Measurements from ENCODE around the gene LHPP. TPM values are rescaled to one million over a fixed set of nuclear protein-coding genes. Genes with fewer than 3 reads are reported as not detected.

Gene LHPP
- total RNA-seq, 1 experiment from 2014 or later: 9.4 TPM

- no peak for DNase-seq (ENCODE audit: low read depth)
These were observed 193.8 kb downstream of the LHPP start for GRCh38 chr10:124655191-124656112.

DNA sequence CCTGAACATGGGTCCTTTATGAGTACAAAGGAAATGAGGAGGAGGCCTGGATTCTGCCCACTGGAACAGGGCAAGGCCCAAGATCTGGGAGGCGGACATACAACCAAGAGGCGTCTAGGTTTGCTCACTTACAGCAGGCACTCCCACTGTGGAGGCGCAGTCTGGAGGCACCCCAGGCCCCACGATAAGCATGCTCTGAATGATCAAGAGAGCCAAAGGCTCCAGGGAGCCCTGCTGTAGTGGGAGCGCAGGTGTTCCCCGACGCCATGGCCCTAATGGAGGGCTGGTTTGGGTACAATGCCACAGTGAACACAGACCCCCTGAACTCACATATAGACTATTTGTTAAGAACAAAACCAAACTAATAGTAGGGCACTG lies 194.5 kb downstream of the LHPP start:
- DNase-seq (ENCODE audit: low read depth): no peak

- DNase-seq (ENCODE audit: low read depth): no peak
These were observed 194.9 kb downstream of the LHPP start for GRCh38 chr10:124656541-124656940.

GRCh38 chr10:124657806-124658205 lies 196.2 kb downstream of the LHPP start:
- peak; percentile 34 for DNase-seq (ENCODE audit: low read depth)

- DNase-seq (ENCODE audit: low read depth): no peak
These were observed 197.1 kb downstream of the LHPP start for GRCh38 chr10:124658591-124659242.

DNA sequence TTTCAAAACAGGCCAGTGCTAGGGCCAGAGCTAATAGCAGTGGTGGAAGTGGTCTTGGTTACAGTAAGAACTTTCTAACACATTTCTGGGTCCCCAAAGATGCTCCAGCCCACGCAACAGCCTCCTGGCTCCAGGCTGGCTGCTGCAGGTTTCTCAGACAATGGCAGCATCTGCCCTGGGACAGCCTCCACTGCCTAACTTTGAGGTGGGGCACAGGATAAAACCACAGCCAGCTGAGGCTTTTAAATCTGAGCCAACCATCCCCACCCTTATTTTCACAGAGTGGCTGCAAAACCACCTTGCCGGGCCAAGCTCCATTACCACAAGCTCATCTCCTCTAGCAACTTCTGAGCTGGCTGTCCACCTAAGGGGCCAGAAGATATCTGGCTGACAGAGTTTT lies 197.8 kb downstream of the LHPP start:
- no peak for DNase-seq (ENCODE audit: low read depth)

GRCh38 chr10:124660404-124661125 lies 198.9 kb downstream of the LHPP start:
- DNase-seq (ENCODE audit: low read depth): no peak

DNA sequence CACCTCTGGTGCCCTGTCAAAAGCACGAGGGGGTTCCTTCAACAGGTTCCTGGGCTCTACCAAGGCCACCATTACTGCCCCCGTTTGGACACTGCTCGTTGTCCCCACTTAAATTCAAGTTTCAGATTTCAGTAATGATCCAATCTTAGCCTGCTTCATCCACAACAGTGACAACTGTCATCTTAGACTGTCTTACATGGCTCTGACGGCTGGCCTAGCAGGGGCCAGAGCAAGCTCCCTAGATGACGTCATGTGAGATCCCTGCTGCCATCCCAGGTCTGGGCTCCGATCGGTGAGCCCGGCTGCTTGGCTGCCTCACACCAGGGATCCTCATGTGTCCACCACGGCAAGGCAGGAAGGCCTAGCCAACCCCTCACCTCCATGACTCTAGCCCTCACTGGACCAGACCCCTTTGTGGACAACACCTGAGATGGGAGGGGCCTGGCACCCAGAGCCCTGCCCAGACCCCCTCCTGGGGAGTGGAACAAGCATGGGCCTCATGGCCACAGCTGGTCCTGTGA lies 200.1 kb downstream of the LHPP start:
- DNase-seq (ENCODE audit: low read depth): no peak

- DNase-seq (ENCODE audit: low read depth): no peak
These were observed 201.6 kb downstream of the LHPP start for GRCh38 chr10:124663228-124663627.

Other genes starting within 250 kb of the LHPP start
- 167 and 187 TPM in 2 replicates for gene OAT, start 42.9 kb upstream of the LHPP start, total RNA-seq (2014; rRNA removed; shearing (Covaris generic))
- not detected in 2 replicates for gene NKX1-2, start 11.8 kb upstream of the LHPP start, total RNA-seq (2014; rRNA removed; shearing (Covaris generic))